ENCODE measurements around the gene CXCR5. TPM values are rescaled to one million over a fixed set of nuclear protein-coding genes. Genes with fewer than 3 reads are reported as not detected.

CXCR5 gene
- total RNA-seq, 8 experiments from 2014 or later, result 0.04 to 0.19 (median 0.11) TPM; not detected in 2

GRCh38 chr11:118896472-118896913 lies 12.8 kb downstream of the CXCR5 start:
- Histone ChIP-seq H3K4me1 (replicated peaks in 1 of 2) (no peaks in the 10 kb centered on the region), H3K4me3 (no peak overlapping the region), H3K27ac (no peak overlapping the region)
- no peak for ATAC-seq (replicated peaks in 6 of 8)
- in situ Hi-C loops (cut with MboI; ENCODE audit: low pct_unique_long_range_greater_than_20kb in 2 of 9, low sequenced_read_pairs in 9 of 9, unreplicated experiment in 9 of 9), result no loop called here
- 40 to 100% (median 77%) methylated on average over 1 to 3 of the region's 10 CpGs; no CpG with 5 or more reads in 6 of the 10 experiments for WGBS, 10 experiments

GRCh38 chr11:118896921-118897591 lies 13.4 kb downstream of the CXCR5 start:
- no peak for ATAC-seq (replicated peaks in 6 of 8)
- Histone ChIP-seq H3K27ac (no peak overlapping the region), H3K4me3 (no peak overlapping the region), H3K4me1 (replicated peaks in 1 of 2) (no peaks in the 10 kb centered on the region)
- WGBS, 10 experiments, result 30 to 100% (median 71%) methylated on average over 1 to 6 of the region's 12 CpGs; no CpG with 5 or more reads in 1 of the 10 experiments
- in situ Hi-C loops (cut with MboI; ENCODE audit: low pct_unique_long_range_greater_than_20kb in 2 of 9, low sequenced_read_pairs in 9 of 9, unreplicated experiment in 9 of 9), result no loop called here

- ATAC-seq (replicated peaks in 6 of 8), result no peak
- Histone ChIP-seq H3K4me1 (replicated peaks in 1 of 2) (no peaks in the 10 kb centered on the region), H3K4me3 (no peak overlapping the region), H3K27ac (no peak overlapping the region)
- in situ Hi-C loops (cut with MboI; ENCODE audit: low pct_unique_long_range_greater_than_20kb in 2 of 9, low sequenced_read_pairs in 9 of 9, unreplicated experiment in 9 of 9), result no loop called here
- WGBS, 10 experiments, result 89 to 96% (median 93%) methylated on average over 5 to 9 of the region's 13 CpGs; no CpG with 5 or more reads in 7 of the 10 experiments
Measured at GRCh38 chr11:118897721-118898310, 14.1 kb downstream of the CXCR5 start.

GRCh38 chr11:118898400-118899295 lies 15.0 kb downstream of the CXCR5 start:
- Histone ChIP-seq H3K4me3 (no peak overlapping the region), H3K27ac (no peak overlapping the region), H3K4me1 (replicated peaks in 1 of 2) (no peaks in the 10 kb centered on the region)
- peak in 1 of 8 experiments; percentile 11 for ATAC-seq (replicated peaks in 6 of 8)
- 80% methylated on average over 2 of the region's 35 CpGs; no CpG with 5 or more reads in 9 of the 10 experiments for WGBS, 10 experiments
- in situ Hi-C loops (cut with MboI; ENCODE audit: low pct_unique_long_range_greater_than_20kb in 2 of 9, low sequenced_read_pairs in 9 of 9, unreplicated experiment in 9 of 9), result no loop called here

GRCh38 chr11:118899296-118899688 lies 15.6 kb downstream of the CXCR5 start:
- in situ Hi-C loops (cut with MboI; ENCODE audit: low pct_unique_long_range_greater_than_20kb in 2 of 9, low sequenced_read_pairs in 9 of 9, unreplicated experiment in 9 of 9), result no loop called here
- Histone ChIP-seq H3K4me1 (replicated peaks in 1 of 2) (no peaks in the 10 kb centered on the region), H3K27ac (no peak overlapping the region), H3K4me3 (no peak overlapping the region)
- ATAC-seq (replicated peaks in 6 of 8), result no peak
- 100% methylated on average over 1 of the region's 6 CpGs; no CpG with 5 or more reads in 9 of the 10 experiments for WGBS, 10 experiments

- Histone ChIP-seq H3K27ac (no peak overlapping the region), H3K4me3 (no peak overlapping the region), H3K4me1 (replicated peaks in 1 of 2) (no peaks in the 10 kb centered on the region)
- 80% methylated on average over 1 of the region's 21 CpGs; no CpG with 5 or more reads in 9 of the 10 experiments for WGBS, 10 experiments
- in situ Hi-C loops (cut with MboI; ENCODE audit: low pct_unique_long_range_greater_than_20kb in 2 of 9, low sequenced_read_pairs in 9 of 9, unreplicated experiment in 9 of 9), result no loop called here
- ATAC-seq (replicated peaks in 6 of 8), result no peak
Measured at GRCh38 chr11:118899706-118900360, 16.1 kb downstream of the CXCR5 start.

GRCh38 chr11:118900535-118901384 lies 17.1 kb downstream of the CXCR5 start:
- H3K4me3 ChIP-seq, result no peak overlapping the region
- H3K4me1 ChIP-seq (replicated peaks in 1 of 2), result no peaks in the 10 kb centered on the region
- no peak overlapping the region for H3K27ac ChIP-seq
- in situ Hi-C loops (cut with MboI; ENCODE audit: low pct_unique_long_range_greater_than_20kb in 2 of 9, low sequenced_read_pairs in 9 of 9, unreplicated experiment in 9 of 9), result no loop called here
- ATAC-seq (replicated peaks in 6 of 8), result no peak
- 80 to 100% (median 94%) methylated on average over 1 to 10 of the region's 29 CpGs; no CpG with 5 or more reads in 4 of the 10 experiments for WGBS, 10 experiments

- Histone ChIP-seq H3K27ac (no peak overlapping the region), H3K4me3 (no peak overlapping the region), H3K4me1 (replicated peaks in 1 of 2) (no peaks in the 10 kb centered on the region)
- 87 to 100% (median 98%) methylated on average over 1 to 8 of the region's 31 CpGs; no CpG with 5 or more reads in 4 of the 10 experiments for WGBS, 10 experiments
- ATAC-seq (replicated peaks in 6 of 8), result peak in 3 of 8 experiments; percentile 14 to 24 (median 22)
- in situ Hi-C loops (cut with MboI; ENCODE audit: low pct_unique_long_range_greater_than_20kb in 2 of 9, low sequenced_read_pairs in 9 of 9, unreplicated experiment in 9 of 9), result no loop called here
Measured at GRCh38 chr11:118901494-118902335, 18.0 kb downstream of the CXCR5 start.

- in situ Hi-C loops (cut with MboI; ENCODE audit: low pct_unique_long_range_greater_than_20kb in 2 of 9, low sequenced_read_pairs in 9 of 9, unreplicated experiment in 9 of 9), result no loop called here
- Histone ChIP-seq H3K4me1 (replicated peaks in 1 of 2) (peaks cover 8% of the 10 kb centered on the region in 2 donors), H3K27ac (no peak overlapping the region), H3K4me3 (no peak overlapping the region)
- ATAC-seq (replicated peaks in 6 of 8), result no peak
- 100% methylated on average over 2 of the region's 37 CpGs; no CpG with 5 or more reads in 9 of the 10 experiments for WGBS, 10 experiments
Measured at GRCh38 chr11:118902336-118903203, 18.9 kb downstream of the CXCR5 start.

- no peak for ATAC-seq (replicated peaks in 6 of 8)
- in situ Hi-C loops (cut with MboI; ENCODE audit: low pct_unique_long_range_greater_than_20kb in 2 of 9, low sequenced_read_pairs in 9 of 9, unreplicated experiment in 9 of 9), result no loop called here
- Histone ChIP-seq H3K4me3 (no peak overlapping the region), H3K4me1 (replicated peaks in 1 of 2) (peaks cover 17% of the 10 kb centered on the region in 2 donors), H3K27ac (no peak overlapping the region)
- 60 to 92% (median 80%) methylated on average over 1 to 11 of the region's 21 CpGs; no CpG with 5 or more reads in 6 of the 10 experiments for WGBS, 10 experiments
Measured at GRCh38 chr11:118903204-118904015, 19.7 kb downstream of the CXCR5 start.
